Fibroblast of mammary gland (primary cell): ENCODE measurements around the gene HSPBAP1.

Experiments
- DNase-seq: peaks from one replicate; pipeline ENCODE4 v3.0.0-alpha.2; 2010; ENCODE audit warnings: low read depth
- H3K4me3 ChIP-seq: 2 replicates; pipeline ENCODE4 v1.5.1; 2011; ENCODE audit warnings: low read depth, mild to moderate bottlenecking, low read length, moderate library complexity; ENCODE audit not compliant: control insufficient read depth
- TF ChIP-seq, protein P1 (sequence below): conservative IDR thresholded peaks from 2 replicates; pipeline ENCODE4 v1.5.1; 2011; ENCODE audit warnings: low read depth, low read length, inconsistent platforms; ENCODE audit not compliant: control insufficient read depth, insufficient read depth

Gene HSPBAP1

DNA sequence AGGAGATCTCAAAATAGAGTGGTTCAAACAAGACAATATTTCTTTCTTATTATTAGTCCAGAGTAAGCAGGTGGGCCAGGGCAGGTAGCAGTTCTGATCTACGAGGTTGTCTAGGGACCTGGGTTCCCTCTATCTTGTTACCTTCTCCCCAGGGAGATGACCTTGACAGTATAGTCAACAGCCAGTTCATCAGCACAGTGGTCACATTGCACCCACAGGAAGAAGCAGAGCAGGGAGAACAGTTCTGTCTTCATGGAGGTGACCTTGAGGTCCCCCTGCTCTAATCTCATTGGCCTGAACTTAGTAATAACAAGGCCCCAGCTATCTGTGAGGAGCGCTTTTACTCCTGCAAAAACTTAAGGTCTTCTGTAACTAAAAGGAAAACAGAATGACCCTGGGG is 23.0 kb upstream of the HSPBAP1 start:
- DNase-seq, result no peak
- TF ChIP-seq, protein P1, sequence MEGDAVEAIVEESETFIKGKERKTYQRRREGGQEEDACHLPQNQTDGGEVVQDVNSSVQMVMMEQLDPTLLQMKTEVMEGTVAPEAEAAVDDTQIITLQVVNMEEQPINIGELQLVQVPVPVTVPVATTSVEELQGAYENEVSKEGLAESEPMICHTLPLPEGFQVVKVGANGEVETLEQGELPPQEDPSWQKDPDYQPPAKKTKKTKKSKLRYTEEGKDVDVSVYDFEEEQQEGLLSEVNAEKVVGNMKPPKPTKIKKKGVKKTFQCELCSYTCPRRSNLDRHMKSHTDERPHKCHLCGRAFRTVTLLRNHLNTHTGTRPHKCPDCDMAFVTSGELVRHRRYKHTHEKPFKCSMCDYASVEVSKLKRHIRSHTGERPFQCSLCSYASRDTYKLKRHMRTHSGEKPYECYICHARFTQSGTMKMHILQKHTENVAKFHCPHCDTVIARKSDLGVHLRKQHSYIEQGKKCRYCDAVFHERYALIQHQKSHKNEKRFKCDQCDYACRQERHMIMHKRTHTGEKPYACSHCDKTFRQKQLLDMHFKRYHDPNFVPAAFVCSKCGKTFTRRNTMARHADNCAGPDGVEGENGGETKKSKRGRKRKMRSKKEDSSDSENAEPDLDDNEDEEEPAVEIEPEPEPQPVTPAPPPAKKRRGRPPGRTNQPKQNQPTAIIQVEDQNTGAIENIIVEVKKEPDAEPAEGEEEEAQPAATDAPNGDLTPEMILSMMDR, result no peak

DNA sequence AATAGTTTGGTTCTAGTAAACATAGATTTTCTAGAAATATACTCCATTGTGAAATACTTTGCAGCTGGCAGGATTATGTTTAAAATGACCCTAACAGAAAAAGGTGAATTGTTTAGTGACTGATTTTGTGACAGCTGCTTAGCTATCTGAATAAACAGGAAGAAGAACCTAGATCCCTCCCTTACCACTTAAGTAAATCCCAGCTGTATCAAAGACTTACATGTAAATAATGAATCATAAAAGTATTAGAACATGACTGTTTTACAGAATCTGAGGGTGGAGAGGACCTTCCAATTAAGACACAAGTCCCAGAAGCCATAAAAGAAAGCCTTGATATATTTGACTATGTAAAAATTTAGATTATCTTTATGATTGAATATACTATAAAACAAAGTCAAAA is 17.1 kb upstream of the HSPBAP1 start:
- DNase-seq, result no peak
- no peak overlapping the region for H3K4me3 ChIP-seq
- TF ChIP-seq, protein P1, result no peak

More for the DNA sequence above, 23.0 kb upstream of the HSPBAP1 start:
- no peak overlapping the region for H3K4me3 ChIP-seq

DNA sequence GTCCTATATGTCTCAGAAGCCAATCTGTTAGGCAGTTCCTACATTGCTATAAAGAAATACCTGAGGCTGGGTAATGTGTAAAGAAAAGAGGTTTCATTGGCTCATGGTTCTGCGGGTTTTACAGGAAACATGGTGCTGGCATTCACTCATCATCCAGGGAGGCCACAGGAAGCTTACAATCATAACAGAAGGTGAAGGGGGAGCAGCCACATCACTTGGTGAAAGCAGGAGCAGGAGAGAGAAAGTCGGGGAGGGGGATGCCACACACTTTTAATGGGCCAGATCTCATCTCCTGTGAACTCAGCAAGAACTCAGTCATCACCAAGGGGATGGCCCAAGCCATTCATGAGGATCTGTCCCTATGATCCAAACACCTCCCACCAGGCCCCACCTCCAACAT is 10.3 kb upstream of the HSPBAP1 start:
- TF ChIP-seq, protein P1, result no peak
- DNase-seq, result no peak
- H3K4me3 ChIP-seq, result no peak overlapping the region

DNA sequence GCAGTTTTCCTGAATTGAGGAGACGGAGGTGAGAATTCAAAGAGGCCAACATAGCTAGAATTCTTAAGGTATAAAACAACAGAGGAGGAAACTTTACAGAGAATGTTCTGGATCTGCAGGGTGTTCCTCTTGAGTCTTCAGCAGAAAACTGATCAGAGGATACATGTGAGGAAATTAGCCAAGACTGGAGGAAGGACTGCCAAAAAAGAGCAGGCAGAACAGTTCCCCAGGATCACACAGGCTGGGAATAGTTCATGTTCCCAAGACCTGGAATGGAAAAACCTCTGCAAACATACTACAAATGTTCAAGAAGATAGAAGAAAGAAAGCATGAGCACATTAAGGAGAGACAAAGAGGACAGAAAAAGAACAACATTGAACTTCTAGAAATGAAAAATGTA is 8.7 kb upstream of the HSPBAP1 start:
- TF ChIP-seq, protein P1, result no peak
- no peak overlapping the region for H3K4me3 ChIP-seq
- no peak for DNase-seq

DNA sequence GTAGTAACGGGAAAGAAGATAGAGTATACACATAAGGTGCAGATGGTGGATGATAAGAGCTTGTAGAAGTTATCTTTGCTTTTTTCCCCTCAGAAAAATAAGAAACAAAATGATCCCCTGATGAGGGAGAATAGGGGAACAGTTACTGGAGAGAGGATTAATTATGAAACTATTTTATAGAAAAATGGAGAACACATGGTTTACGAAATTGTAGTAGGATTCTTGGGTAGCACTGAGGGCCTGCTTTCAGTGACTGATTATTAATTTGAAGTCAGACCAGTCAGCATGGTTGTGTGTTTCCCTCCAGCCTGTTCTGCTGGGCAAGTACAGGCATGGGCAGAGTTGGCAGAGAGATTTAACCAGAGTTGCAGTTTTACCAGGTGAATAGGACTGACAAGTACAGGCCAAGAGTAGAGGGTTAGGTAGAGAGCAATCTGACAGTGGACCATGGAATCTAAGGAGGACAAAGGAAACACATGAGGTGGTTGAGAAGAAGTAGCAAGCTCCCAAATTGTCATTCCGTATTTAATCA is 7.1 kb upstream of the HSPBAP1 start:
- TF ChIP-seq, protein P1, result no peak
- DNase-seq, result no peak

DNA sequence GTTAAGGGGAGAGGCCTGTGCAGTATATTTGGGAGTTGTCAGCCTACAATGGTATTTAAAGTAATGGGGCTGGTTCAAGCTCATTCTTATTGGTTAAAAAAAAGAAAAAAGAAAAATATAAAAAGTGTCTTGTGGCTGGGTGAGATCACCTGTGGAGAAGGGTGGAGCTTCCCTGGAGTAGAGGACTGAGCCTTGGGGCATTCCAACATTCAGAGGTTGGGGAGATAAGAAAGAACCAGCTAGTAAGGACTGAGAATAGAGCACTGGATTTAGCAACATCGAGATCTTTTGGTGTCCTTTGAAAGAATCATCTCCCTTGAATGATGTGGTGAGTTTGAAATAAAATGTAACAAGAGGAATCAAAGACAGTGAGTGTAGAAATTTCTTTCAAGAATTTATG is 6.4 kb upstream of the HSPBAP1 start:
- no peak overlapping the region for H3K4me3 ChIP-seq
- DNase-seq, result no peak
- TF ChIP-seq, protein P1, result no peak

More for the DNA sequence above, 7.1 kb upstream of the HSPBAP1 start:
- no peak overlapping the region for H3K4me3 ChIP-seq

DNA sequence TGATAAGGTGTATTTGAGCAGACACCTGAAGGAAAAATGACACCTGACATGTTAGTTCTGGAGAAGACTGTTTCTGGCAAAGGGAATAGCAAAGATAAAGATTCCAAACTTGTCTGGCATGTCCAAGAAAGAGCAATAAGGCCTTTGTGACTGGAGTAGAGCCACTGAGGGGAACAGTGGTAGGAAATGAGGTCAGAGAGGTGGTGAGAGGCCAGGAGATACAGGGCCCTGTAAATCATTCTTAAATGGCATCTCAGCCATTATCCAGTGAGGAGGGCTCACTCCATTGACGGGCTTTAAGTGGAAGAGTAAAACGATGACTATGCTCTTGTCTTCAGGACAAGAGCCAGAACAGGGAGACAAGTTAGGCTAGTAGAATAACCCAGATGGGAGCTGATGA is 5.7 kb upstream of the HSPBAP1 start:
- no peak for DNase-seq
- TF ChIP-seq, protein P1, result no peak
- H3K4me3 ChIP-seq, result no peak overlapping the region
